Measurements from ENCODE around the gene EXOSC5. TPM values are rescaled to one million over a fixed set of nuclear protein-coding genes. Genes with fewer than 3 reads are reported as not detected.

Gene EXOSC5
- total and polyA plus RNA-seq, 2 of the 13 experiments (the other 11 are each of a cell fraction or from before 2014, with no cell fraction given), result 24.1 to 26.5 TPM

DNA sequence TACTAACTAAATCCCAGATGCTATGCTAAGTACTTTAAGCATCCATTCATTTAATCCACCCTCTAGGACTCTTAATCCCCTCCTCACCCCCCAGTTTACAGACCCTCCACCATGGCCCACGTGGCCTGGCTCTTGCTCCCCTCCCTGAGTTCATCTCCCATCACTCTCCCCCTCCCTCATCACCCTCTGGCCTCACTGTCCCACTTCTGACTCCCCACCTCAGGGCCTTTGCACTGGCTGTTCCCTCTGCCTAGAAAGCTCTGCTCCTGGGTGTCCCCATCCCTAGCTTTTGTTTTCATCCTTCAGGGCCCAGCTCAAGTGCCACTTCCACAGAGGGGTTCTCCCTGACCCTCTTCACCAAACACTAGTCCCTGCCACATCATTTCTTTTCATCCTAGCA, 37.4 kb downstream of the EXOSC5 start (continued):
- TF ChIP-seq, protein P1, sequence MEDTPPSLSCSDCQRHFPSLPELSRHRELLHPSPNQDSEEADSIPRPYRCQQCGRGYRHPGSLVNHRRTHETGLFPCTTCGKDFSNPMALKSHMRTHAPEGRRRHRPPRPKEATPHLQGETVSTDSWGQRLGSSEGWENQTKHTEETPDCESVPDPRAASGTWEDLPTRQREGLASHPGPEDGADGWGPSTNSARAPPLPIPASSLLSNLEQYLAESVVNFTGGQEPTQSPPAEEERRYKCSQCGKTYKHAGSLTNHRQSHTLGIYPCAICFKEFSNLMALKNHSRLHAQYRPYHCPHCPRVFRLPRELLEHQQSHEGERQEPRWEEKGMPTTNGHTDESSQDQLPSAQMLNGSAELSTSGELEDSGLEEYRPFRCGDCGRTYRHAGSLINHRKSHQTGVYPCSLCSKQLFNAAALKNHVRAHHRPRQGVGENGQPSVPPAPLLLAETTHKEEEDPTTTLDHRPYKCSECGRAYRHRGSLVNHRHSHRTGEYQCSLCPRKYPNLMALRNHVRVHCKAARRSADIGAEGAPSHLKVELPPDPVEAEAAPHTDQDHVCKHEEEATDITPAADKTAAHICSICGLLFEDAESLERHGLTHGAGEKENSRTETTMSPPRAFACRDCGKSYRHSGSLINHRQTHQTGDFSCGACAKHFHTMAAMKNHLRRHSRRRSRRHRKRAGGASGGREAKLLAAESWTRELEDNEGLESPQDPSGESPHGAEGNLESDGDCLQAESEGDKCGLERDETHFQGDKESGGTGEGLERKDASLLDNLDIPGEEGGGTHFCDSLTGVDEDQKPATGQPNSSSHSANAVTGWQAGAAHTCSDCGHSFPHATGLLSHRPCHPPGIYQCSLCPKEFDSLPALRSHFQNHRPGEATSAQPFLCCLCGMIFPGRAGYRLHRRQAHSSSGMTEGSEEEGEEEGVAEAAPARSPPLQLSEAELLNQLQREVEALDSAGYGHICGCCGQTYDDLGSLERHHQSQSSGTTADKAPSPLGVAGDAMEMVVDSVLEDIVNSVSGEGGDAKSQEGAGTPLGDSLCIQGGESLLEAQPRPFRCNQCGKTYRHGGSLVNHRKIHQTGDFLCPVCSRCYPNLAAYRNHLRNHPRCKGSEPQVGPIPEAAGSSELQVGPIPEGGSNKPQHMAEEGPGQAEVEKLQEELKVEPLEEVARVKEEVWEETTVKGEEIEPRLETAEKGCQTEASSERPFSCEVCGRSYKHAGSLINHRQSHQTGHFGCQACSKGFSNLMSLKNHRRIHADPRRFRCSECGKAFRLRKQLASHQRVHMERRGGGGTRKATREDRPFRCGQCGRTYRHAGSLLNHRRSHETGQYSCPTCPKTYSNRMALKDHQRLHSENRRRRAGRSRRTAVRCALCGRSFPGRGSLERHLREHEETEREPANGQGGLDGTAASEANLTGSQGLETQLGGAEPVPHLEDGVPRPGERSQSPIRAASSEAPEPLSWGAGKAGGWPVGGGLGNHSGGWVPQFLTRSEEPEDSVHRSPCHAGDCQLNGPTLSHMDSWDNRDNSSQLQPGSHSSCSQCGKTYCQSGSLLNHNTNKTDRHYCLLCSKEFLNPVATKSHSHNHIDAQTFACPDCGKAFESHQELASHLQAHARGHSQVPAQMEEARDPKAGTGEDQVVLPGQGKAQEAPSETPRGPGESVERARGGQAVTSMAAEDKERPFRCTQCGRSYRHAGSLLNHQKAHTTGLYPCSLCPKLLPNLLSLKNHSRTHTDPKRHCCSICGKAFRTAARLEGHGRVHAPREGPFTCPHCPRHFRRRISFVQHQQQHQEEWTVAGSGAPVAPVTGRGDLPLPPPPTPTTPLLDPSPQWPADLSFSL (CRISPR knock-in tag; IDR thresholded peaks at IDR 0.05), result no peak
- no peak for TF ChIP-seq ZNF619 (CRISPR knock-in tag; IDR thresholded peaks at IDR 0.05)
- TF ChIP-seq KLF16 (CRISPR knock-in tag; IDR thresholded peaks at IDR 0.05), result no peak

DNA sequence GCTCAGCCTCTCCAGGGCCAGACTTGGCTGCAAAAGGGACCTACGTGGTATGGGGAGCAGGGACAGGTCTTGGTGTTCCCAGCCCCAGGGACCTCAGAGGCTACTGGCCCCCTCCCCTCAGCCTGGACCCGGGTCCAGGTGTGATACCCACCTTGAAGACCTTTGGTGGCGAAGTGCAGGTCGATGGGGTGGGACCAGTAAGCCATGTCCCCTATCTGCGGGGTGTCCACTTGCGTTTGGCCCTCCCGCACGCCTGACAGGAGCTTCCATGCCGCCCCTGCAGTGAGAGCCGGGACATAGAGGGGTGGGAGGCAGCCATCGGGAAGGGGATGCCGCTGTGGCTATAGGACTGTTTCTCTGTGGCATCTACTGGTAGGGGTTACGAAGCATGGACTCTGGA, 39.4 kb downstream of the EXOSC5 start:
- Histone ChIP-seq H3K4me3 (replicated peaks in 1 of 3; ENCODE audit: insufficient read depth in 1 of 3, low read depth in 2 of 3, low read length in 3 of 3) (no peak overlapping the region), H3K9me3 (ENCODE audit: low read length) (no peaks in the 10 kb centered on the region), H3K27ac (ENCODE audit: extremely low read length, insufficient read depth, low read length) (no peak overlapping the region), H3K9ac (ENCODE audit: insufficient read depth, low read depth, low read length) (no peak overlapping the region), H3K4me2 (ENCODE audit: low read depth, low read length) (no peak overlapping the region), H4K20me1 (ENCODE audit: insufficient read depth, low read length) (no peaks in the 10 kb centered on the region), H3K4me1 (ENCODE audit: insufficient read depth, low read length) (peaks cover 15% of the 10 kb centered on the region), H3K79me2 (ENCODE audit: insufficient read depth, low read length) (peaks cover 4% of the 10 kb centered on the region), H3K36me3 (replicated peaks in 1 of 2; ENCODE audit: control insufficient read depth in 1 of 2, insufficient read depth in 2 of 2, low read length in 2 of 2) (no peaks in the 10 kb centered on the region), H3K27me3 (ENCODE audit: control insufficient read depth in 1 of 2, insufficient read depth in 2 of 2, low read length in 2 of 2) (no peaks in the 10 kb centered on the region; a peak in 2 of 5 replicates), H2AFZ (ENCODE audit: low read length) (no peak overlapping the region)
- no peak for FAIRE-seq
- no TSS peak for BruUV-seq (replicated peaks)
- ChIA-PET CTCF (ENCODE audit: low intra/inter-chr PET ratio, low total read pairs) (no interaction called here), POLR2A (no interaction called here)
- intact Hi-C loops (cut with micrococcal nuclease; ENCODE audit: unreplicated experiment), result no loop called here
- ATAC-seq, result no peak
- in situ Hi-C loops (cut with HindIII; ENCODE audit: extremely low pct_ligation_motif_present, low pct_unique_long_range_greater_than_20kb), result no loop called here
- no peak for DNase-seq (ENCODE audit: low spot score)
- WGBS (ENCODE audit: low lambda C conversion rate), result 87% methylated on average over 11 of the region's 13 CpGs
- TF ChIP-seq ZNF841 (CRISPR knock-in tag; IDR thresholded peaks at IDR 0.05; ENCODE audit: borderline replicate concordance) (no peak), ELF1 (CRISPR knock-in tag; IDR thresholded peaks at IDR 0.05) (no peak), ZNF101 (CRISPR knock-in tag; IDR thresholded peaks at IDR 0.05; ENCODE audit: borderline replicate concordance, low read depth) (no peak)
- TF ChIP-seq, protein P2, sequence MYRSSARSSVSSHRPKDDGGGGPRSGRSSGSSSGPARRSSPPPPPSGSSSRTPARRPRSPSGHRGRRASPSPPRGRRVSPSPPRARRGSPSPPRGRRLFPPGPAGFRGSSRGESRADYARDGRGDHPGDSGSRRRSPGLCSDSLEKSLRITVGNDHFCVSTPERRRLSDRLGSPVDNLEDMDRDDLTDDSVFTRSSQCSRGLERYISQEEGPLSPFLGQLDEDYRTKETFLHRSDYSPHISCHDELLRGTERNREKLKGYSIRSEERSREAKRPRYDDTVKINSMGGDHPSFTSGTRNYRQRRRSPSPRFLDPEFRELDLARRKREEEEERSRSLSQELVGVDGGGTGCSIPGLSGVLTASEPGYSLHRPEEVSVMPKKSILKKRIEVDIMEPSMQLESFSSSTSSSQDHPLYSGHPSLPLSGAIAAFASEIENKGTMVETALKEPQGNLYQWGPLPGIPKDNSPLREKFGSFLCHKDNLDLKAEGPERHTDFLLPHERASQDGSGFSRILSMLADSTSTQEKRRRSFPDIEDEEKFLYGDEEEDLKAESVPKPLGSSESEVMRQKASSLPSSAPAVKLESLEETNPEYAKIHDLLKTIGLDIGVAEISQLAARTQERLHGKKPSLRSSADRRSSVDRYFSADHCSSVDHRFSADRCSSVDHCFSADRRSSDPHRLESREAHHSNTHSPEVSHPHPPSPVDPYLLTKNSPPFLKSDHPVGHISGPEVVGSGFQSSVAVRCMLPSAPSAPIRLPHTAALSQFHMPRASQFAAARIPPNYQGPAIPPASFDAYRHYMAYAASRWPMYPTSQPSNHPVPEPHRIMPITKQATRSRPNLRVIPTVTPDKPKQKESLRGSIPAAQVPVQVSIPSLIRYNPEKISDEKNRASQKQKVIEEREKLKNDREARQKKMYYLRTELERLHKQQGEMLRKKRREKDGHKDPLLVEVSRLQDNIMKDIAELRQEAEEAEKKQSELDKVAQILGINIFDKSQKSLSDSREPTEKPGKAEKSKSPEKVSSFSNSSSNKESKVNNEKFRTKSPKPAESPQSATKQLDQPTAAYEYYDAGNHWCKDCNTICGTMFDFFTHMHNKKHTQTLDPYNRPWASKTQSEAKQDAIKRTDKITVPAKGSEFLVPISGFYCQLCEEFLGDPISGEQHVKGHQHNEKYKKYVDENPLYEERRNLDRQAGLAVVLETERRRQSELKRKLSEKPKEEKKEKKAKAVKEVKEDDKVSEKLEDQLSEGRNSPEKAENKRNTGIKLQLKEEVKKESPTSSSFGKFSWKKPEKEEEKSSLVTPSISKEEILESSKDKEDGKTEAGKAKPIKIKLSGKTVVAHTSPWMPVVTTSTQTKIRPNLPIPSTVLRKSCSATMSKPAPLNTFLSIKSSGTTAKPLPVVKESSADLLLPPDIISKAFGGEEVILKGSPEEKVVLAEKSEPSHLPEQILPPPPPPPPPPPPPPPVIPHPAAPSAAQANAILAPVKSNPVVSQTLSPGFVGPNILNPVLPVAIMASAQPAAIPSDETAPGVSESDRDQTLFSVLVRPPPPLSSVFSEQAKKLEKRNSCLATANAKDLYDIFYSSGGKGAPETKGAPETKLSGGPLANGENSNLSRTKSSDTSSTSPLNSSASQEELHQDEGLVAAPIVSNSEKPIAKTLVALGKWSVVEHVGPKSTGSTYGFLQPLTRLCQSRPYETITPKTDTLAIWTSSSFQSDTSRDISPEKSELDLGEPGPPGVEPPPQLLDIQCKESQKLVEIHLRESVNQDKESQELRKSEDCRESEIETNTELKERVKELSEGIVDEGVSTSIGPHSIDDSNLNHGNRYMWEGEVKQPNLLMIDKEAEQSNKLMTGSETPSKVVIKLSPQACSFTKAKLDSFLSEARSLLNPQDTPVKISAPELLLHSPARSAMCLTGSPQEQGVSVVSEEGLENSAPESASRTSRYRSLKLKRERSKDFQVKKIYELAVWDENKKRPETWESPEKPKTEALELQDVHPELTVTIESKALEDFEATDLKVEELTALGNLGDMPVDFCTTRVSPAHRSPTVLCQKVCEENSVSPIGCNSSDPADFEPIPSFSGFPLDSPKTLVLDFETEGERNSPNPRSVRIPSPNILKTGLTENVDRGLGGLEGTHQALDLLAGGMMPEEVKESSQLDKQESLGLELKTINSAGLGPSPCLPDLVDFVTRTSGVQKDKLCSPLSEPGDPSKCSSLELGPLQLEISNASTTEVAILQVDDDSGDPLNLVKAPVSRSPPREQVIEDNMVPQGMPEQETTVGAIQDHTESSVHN (CRISPR knock-in tag; IDR thresholded peaks at IDR 0.05), result no peak
- TF ChIP-seq, protein P3, sequence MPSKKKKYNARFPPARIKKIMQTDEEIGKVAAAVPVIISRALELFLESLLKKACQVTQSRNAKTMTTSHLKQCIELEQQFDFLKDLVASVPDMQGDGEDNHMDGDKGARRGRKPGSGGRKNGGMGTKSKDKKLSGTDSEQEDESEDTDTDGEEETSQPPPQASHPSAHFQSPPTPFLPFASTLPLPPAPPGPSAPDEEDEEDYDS (CRISPR knock-in tag; IDR thresholded peaks at IDR 0.05), result no peak
